IMR-90 (cell line): ENCODE measurements around the gene KLHL42. TPM values are rescaled to one million over a fixed set of nuclear protein-coding genes. Genes with fewer than 3 reads are reported as not detected.

Experiments used
- ATAC-seq: fragments of 200-7000 bp; cut with Tn5 transposase; 2 replicates; pipeline ENCODE4 v1.9.1; 2020; ENCODE audit warnings: low read depth, mild to moderate bottlenecking, moderate library complexity
- BruUV-seq: library from RNA; stranded (reverse); fragments of 400-500 nt; replicated peaks from 2 replicates; lab custom pipeline; 2021; lab: Mats Ljungman, UMichigan
- CTCF ChIA-PET: fragments of 300-600 bp; formaldehyde crosslinking; extraction: SDS; loops from one replicate; lab custom pipeline; 2021; ENCODE audit warnings: antibody characterized with exemption; lab: Yijun Ruan, JAX
- POLR2A ChIA-PET: fragments of 300-600 bp; sonication (Branson Sonifier 250); formaldehyde crosslinking; loops from one replicate; lab custom pipeline; 2022; ENCODE audit warnings: antibody characterized with exemption; ENCODE audit not compliant: unreplicated experiment; lab: Charles Lee
- DNase-seq: peaks from one replicate; pipeline ENCODE4 v3.0.0; 2013
- H2AFZ ChIP-seq: replicated peaks from 2 replicates; pipeline ENCODE3; 2013; ENCODE audit warnings: low read length, mild to moderate bottlenecking; ENCODE audit not compliant: poor library complexity
- H2AK5ac ChIP-seq: 2 replicates; pipeline ENCODE4 v1.6.1; 2013; ENCODE audit warnings: low read depth, low read length, inconsistent platforms
- H2AK9ac ChIP-seq: replicated peaks from 2 replicates; pipeline ENCODE3; 2013; ENCODE audit warnings: mild to moderate bottlenecking, low read depth, low read length, moderate library complexity; ENCODE audit not compliant: poor library complexity
- H2BK120ac ChIP-seq: 2 replicates; pipeline ENCODE4 v1.6.1; 2013; ENCODE audit warnings: low read depth, low read length, inconsistent platforms
- H2BK15ac ChIP-seq: 3 replicates; pipeline ENCODE4 v1.6.1; 2013; ENCODE audit warnings: low read depth, low read length, inconsistent platforms
- H2BK20ac ChIP-seq: 2 replicates; pipeline ENCODE4 v1.6.1; 2013; ENCODE audit warnings: low read depth, mild to moderate bottlenecking, inconsistent platforms, low read length, moderate library complexity
- H2BK5ac ChIP-seq: 2 replicates; pipeline ENCODE4 v1.6.1; 2013; ENCODE audit warnings: mild to moderate bottlenecking, low read depth, low read length, inconsistent platforms; ENCODE audit not compliant: poor library complexity, severe bottlenecking
- H3K14ac ChIP-seq: replicated peaks from 2 replicates; pipeline ENCODE4 v1.6.1; 2013; ENCODE audit warnings: low read depth, low read length, inconsistent platforms
- H3K18ac ChIP-seq: 2 replicates; pipeline ENCODE4 v1.6.1; 2013; ENCODE audit warnings: low read depth, low read length, control low read depth
- H3K23ac ChIP-seq: 2 replicates; pipeline ENCODE4 v1.6.1; 2013; ENCODE audit warnings: low read depth, low read length, inconsistent platforms
- H3K27ac ChIP-seq: 2 replicates; pipeline ENCODE4 v1.5.1; 2013; ENCODE audit warnings: mild to moderate bottlenecking, control low read depth, low read length; ENCODE audit not compliant: insufficient read depth
- H3K27me3 ChIP-seq: 2 replicates; pipeline ENCODE4 v1.6.1; 2013; ENCODE audit warnings: low read length; ENCODE audit not compliant: control insufficient read depth, insufficient read depth
- H3K36me3 ChIP-seq: 2 replicates; pipeline ENCODE4 v1.6.1; 2013; ENCODE audit warnings: low read length, mixed read lengths; ENCODE audit not compliant: control insufficient read depth, insufficient read depth
- H3K4ac ChIP-seq: 2 replicates; pipeline ENCODE4 v1.6.1; 2013; ENCODE audit warnings: low read depth, low read length, inconsistent platforms
- H3K4me1 ChIP-seq: 2 replicates; pipeline ENCODE4 v1.6.1; 2013; ENCODE audit warnings: low read length, mixed read lengths; ENCODE audit not compliant: control insufficient read depth, insufficient read depth
- H3K4me2 ChIP-seq: 2 replicates; pipeline ENCODE4 v1.6.1; 2013; ENCODE audit warnings: low read depth, mild to moderate bottlenecking, control low read depth, low read length, moderate library complexity
- H3K4me3 ChIP-seq: 2 replicates; pipeline ENCODE4 v1.5.1; 2013; ENCODE audit warnings: low read depth, mild to moderate bottlenecking, control low read depth, low read length, moderate library complexity; ENCODE audit not compliant: insufficient read depth
- H3K56ac ChIP-seq: 2 replicates; pipeline ENCODE4 v1.6.1; 2013; ENCODE audit warnings: low read length, inconsistent platforms; ENCODE audit not compliant: insufficient read depth; ENCODE audit errors: extremely low read depth
- H3K79me1 ChIP-seq, 2 experiments: 2 replicates each; pipeline ENCODE4 v1.6.1; 2013; ENCODE audit warnings: low read length in 2 of 2, inconsistent platforms in 1 of 2, low read depth in 1 of 2
- H3K9ac ChIP-seq: 2 replicates; pipeline ENCODE4 v1.6.1; 2013; ENCODE audit warnings: low read depth, low read length, control low read depth
- H3K9me1 ChIP-seq: 2 replicates; pipeline ENCODE4 v1.6.1; 2013; ENCODE audit warnings: low read length, inconsistent platforms; ENCODE audit not compliant: insufficient read depth
- H3K9me3 ChIP-seq: 2 replicates; pipeline ENCODE4 v1.6.1; 2013; ENCODE audit warnings: low read length; ENCODE audit not compliant: control insufficient read depth, insufficient read depth
- H4K20me1 ChIP-seq: 2 replicates; pipeline ENCODE4 v1.6.1; 2013; ENCODE audit warnings: low read length, inconsistent platforms; ENCODE audit not compliant: insufficient read depth
- H4K5ac ChIP-seq: 2 replicates; pipeline ENCODE4 v1.6.1; 2013; ENCODE audit warnings: mild to moderate bottlenecking, low read depth, low read length, control low read depth
- H4K8ac ChIP-seq, 2 experiments: 2 replicates each; pipeline ENCODE4 v1.6.1; 2013; ENCODE audit warnings: low read depth in 2 of 2, low read length in 2 of 2, control low read depth in 1 of 2, inconsistent platforms in 1 of 2
- H4K91ac ChIP-seq: 2 replicates; pipeline ENCODE4 v1.6.1; 2013; ENCODE audit warnings: low read depth, low read length, inconsistent platforms; ENCODE audit not compliant: insufficient read depth
- CHD1 ChIP-seq: IDR thresholded peaks from 2 replicates; pipeline ENCODE4 v1.6.1; 2012; ENCODE audit warnings: low read depth, low read length, improper control_type of control experiment
- MAFK ChIP-seq: IDR thresholded peaks from 2 replicates; pipeline ENCODE4 v1.6.1; 2012; ENCODE audit warnings: low read depth, low read length, improper control_type of control experiment
- MXI1 ChIP-seq: IDR thresholded peaks from 2 replicates; pipeline ENCODE4 v1.6.1; 2012; ENCODE audit warnings: low read depth, mild to moderate bottlenecking, low read length, moderate library complexity, borderline replicate concordance
- NFE2L2 ChIP-seq: fragments of 150-350 bp; IDR thresholded peaks from 2 replicates; pipeline ENCODE4 v1.6.1; 2016; ENCODE audit warnings: low read depth, mild to moderate bottlenecking, low read length
- WGBS, 2 experiments: methylation state at CpG; one replicate each; pipeline versions ENCODE4 v1.1.5 to v1.1.7; 2013; ENCODE audit warnings: missing lambda C conversion rate in 2 of 2; ENCODE audit not compliant: insufficient read length in 1 of 2; ENCODE audit errors: extremely low coverage in 2 of 2; 5-methylcytosine and 5-hydroxymethylcytosine counted together
- dilution Hi-C: fragments of 300-500 bp; cut with HindIII; formaldehyde crosslinking; loops from one replicate; pipeline ENCODE4 v1.14.3; 2018; ENCODE audit warnings: low sequenced_read_pairs; ENCODE audit not compliant: unreplicated experiment
- in situ Hi-C: fragments of 300-500 bp; cut with MboI; formaldehyde crosslinking; loops from 3 replicates; pipeline ENCODE4 v1.14.3; 2019; ENCODE audit warnings: low sequenced_read_pairs, inconsistent platforms, mixed read lengths
- intact Hi-C: fragments of 100-400 bp; cut with micrococcal nuclease; formaldehyde crosslinking; loops from 2 replicates; pipeline ENCODE4 v1.10.0; 2022
- polyA plus RNA-seq, 3 experiments: library from polyadenylated mRNA; depleted of rRNA; stranded (reverse); fragments of >200 nt; gene quantifications; 2 replicates each; pipeline ENCODE4 v1.2.3, GENCODE V29; 2012; ENCODE audit warnings: low replicate concordance in 1 of 3
- total RNA-seq: library from RNA; depleted of rRNA; stranded (reverse); fragments of >200 nt; gene quantifications from 2 replicates; pipeline ENCODE4 v1.2.3, GENCODE V29; 2012

KLHL42 gene
- total and polyA plus RNA-seq, 2 of the 4 experiments (the other 2 are of a cell fraction): 16.7 to 28.3 TPM

- dilution Hi-C loops (no loop called here), in situ Hi-C loops (no loop called here)
Measured at GRCh38 chr12:27787559-27787958, 7.5 kb downstream of the KLHL42 start.

More at GRCh38 chr12:27787559-27787958, 7.5 kb downstream of the KLHL42 start:
- ChIA-PET CTCF (interaction anchor here (0.6 to 0.7 kb wide), 3 partner anchors 57 to 188 kb away, joined by 3 to 4 read pairs (median 3); no protein-coding TSS in a partner anchor), POLR2A (no interaction called here)
- H3K27ac ChIP-seq: 0 out of 2 replicates have a peak overlapping the region, but pooled peaks have one; percentile 55
- H2AK9ac ChIP-seq: no peak overlapping the region
- ATAC-seq (peak; percentile 82), DNase-seq (peak; percentile 86)
- peaks cover 40% of the 10 kb centered on the region for H4K20me1 ChIP-seq
- no TSS peak for BruUV-seq
- H2AK5ac ChIP-seq: peak overlapping the region; percentile 41; the same call in 1 of the 2 replicates
- peak overlapping the region; percentile 66 for H3K4me2 ChIP-seq
- H3K4ac ChIP-seq: peak overlapping the region; percentile 82; the same call in 1 of the 2 replicates
- H4K91ac ChIP-seq: 0 out of 2 replicates have a peak overlapping the region, but pooled peaks have one; percentile 43
- H3K4me1 ChIP-seq: peaks cover 12% of the 10 kb centered on the region
- H2BK20ac ChIP-seq: peak overlapping the region; percentile 65; the same call in 1 of the 2 replicates
- intact Hi-C loops: no loop called here
- H3K4me3 ChIP-seq: no peak overlapping the region
- no peak overlapping the region for H2AFZ ChIP-seq
- WGBS, 2 experiments: no CpG with 5 or more reads among the region's 2 CpGs
- H3K9me1 ChIP-seq: peaks cover 20% of the 10 kb centered on the region
- H2BK5ac ChIP-seq: peak overlapping the region; percentile 73
- no peaks in the 10 kb centered on the region for H3K9me3 ChIP-seq
- H3K36me3 ChIP-seq: peaks cover 12% of the 10 kb centered on the region
- H3K56ac ChIP-seq: peak overlapping the region; percentile 16; the same call in 1 of the 2 replicates
- peak overlapping the region; percentile 74; the same call in 1 of the 2 replicates for H2BK120ac ChIP-seq
- H2BK15ac ChIP-seq: peak overlapping the region; percentile 67; the same call in 1 of the 3 replicates
- TF ChIP-seq NFE2L2 (no peak), MAFK (peak; percentile 51), MXI1 (peak; percentile 53; the same call in 1 of the 2 replicates), CHD1 (no peak)
- peak overlapping the region in 1 of 2 experiments; percentile 67; a peak in 1 of 4 replicates for H4K8ac ChIP-seq
- peak overlapping the region; percentile 55; the same call in 1 of the 2 replicates for H3K23ac ChIP-seq
- peak overlapping the region; percentile 84 for H3K14ac ChIP-seq
- H3K27me3 ChIP-seq: no peaks in the 10 kb centered on the region
- H3K79me1 ChIP-seq: peaks cover 37 to 73% of the 10 kb centered on the region in 2 experiments
- H3K9ac ChIP-seq: no peak overlapping the region
- H3K18ac ChIP-seq: peak overlapping the region; percentile 39; the same call in 1 of the 2 replicates
- no peak overlapping the region for H4K5ac ChIP-seq
